Coronary artery (tissue), 2 donors: ENCODE data around the gene IFT81.
"Not testable (repeated sequence)": the region's sequence is repeated elsewhere in the genome, so short reads cannot be mapped to it uniquely, and the experiment has no call there.

Source experiments
- DNase-seq: peaks from one replicate; pipeline ENCODE4 v3.0.0-alpha.2; 2017; ENCODE audit warnings: low spot score
- H3K27ac ChIP-seq, 2 donors: fragments of 200-600 bp; sonication (generic); one replicate each; pipeline ENCODE4 v1.5.1; 2016 to 2019
- H3K4me3 ChIP-seq: fragments of 200-600 bp; sonication (generic); 2 replicates; pipeline ENCODE4 v1.5.1; 2016; ENCODE audit warnings: mild to moderate bottlenecking, moderate library complexity
- TF ChIP-seq, protein P1 (sequence below): fragments of 200-600 bp; sonication (generic); IDR thresholded peaks from one replicate; pipeline ENCODE4 v1.5.1; 2019; ENCODE audit warnings: antibody characterized with exemption

Gene IFT81

DNA sequence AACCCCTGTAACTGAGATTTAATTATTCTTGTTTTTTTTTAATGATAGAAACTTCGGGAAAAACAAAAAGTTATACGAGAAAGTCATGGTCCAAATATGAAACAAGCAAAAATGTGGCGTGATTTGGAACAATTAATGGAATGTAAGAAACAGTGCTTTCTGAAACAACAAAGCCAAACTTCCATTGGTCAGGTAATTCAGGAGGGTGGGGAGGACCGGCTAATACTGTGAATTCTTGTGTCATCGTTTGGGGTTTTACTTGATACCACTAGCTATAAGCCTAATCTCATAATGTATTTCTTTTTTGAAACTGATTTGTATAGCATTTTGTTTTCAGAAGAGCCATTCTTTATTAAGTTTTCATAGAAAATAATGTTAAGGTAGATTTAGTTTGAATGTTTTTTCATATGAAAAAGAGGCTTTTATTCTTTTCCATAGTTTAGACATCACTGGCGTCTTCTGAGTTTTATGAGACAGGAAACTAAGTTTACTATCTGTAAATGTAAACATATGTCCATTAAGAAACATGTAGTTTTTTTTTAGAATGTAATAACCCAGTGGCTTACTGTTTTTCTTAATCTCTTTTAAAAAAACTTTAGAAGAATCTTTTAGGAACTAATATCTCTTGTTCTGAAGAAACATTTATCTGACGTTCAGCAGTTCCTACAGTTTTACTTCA lies 94.0 kb downstream of the IFT81 start:
- Histone ChIP-seq H3K4me3 (no peak overlapping the region), H3K27ac (no peak overlapping the region)
- no peak for DNase-seq
- TF ChIP-seq, protein P1, sequence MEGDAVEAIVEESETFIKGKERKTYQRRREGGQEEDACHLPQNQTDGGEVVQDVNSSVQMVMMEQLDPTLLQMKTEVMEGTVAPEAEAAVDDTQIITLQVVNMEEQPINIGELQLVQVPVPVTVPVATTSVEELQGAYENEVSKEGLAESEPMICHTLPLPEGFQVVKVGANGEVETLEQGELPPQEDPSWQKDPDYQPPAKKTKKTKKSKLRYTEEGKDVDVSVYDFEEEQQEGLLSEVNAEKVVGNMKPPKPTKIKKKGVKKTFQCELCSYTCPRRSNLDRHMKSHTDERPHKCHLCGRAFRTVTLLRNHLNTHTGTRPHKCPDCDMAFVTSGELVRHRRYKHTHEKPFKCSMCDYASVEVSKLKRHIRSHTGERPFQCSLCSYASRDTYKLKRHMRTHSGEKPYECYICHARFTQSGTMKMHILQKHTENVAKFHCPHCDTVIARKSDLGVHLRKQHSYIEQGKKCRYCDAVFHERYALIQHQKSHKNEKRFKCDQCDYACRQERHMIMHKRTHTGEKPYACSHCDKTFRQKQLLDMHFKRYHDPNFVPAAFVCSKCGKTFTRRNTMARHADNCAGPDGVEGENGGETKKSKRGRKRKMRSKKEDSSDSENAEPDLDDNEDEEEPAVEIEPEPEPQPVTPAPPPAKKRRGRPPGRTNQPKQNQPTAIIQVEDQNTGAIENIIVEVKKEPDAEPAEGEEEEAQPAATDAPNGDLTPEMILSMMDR: no peak

DNA sequence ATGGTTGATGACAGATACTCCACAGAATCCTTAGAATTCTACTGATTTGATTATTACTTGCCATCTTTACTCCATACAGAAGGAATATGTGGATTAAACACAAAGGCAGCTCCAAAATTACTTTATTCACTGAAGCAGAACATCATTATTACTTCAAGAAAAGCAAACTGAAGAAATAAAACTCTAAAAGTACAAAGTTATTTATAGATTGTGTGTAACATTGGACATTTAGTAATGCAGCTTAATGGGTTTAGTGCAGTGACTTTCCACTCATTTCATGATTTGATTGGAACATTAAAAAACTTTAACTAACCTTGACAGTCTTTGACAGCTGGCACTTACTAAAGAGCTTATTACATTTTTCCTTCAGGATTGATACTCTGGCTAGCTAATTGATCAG lies 97.9 kb downstream of the IFT81 start:
- no peak for DNase-seq
- Histone ChIP-seq H3K4me3 (no peak overlapping the region), H3K27ac (peak overlapping the region; percentile 58 to 77)
- TF ChIP-seq, protein P1: no peak

DNA sequence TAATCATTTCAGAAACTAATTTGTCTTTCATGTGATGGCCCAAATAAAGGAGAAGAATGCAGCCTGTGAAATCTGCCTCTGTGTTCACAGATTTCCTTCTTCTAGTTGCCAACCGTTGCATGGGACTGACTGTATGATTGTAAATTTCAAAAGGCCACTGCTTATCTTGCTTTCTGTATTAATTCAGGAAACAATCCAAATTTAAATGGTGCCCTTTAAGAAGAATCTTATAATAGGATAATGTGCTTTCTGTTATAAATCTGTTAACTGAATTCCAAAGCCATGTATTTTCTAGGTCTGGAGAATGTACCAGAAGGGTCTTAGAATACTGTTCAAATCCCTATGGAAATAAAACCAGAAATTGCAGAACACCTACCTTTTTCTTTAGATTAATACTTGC lies 98.3 kb downstream of the IFT81 start:
- no peak for DNase-seq
- Histone ChIP-seq H3K4me3 (no peak overlapping the region), H3K27ac (peak overlapping the region; percentile 58 to 77)
- TF ChIP-seq, protein P1: no peak

DNA sequence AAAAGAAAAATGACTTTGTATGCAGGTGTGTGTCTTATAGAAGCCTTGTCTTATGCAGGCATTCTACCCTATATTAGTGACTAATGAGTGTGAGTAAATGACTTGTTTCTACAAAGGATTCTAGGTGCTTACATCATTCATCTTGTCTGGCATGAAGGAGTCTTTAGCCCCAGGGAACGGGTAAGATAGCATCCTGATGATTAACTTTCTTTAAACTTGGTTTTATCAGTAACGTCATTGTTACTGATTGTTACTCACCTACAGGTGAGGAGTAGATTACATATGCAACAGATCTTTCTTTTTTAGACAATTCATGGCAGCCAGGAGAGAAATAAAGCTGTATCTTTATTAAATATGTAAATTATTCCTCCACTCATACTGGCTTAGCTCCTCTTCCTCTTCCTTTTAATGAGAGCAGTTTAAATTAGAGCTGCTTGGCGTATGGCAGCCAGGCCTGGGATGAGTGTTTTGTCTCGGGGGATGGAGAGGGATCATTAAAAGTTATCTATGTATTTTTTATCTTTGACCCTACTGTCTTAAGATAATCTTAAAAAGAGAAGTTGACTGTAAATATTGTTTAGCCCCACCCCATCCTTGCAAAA lies 99.7 kb downstream of the IFT81 start:
- peak overlapping the region; percentile 60 for H3K4me3 ChIP-seq
- peak overlapping the region; percentile 73 to 82 for H3K27ac ChIP-seq
- TF ChIP-seq, protein P1: no peak

DNA sequence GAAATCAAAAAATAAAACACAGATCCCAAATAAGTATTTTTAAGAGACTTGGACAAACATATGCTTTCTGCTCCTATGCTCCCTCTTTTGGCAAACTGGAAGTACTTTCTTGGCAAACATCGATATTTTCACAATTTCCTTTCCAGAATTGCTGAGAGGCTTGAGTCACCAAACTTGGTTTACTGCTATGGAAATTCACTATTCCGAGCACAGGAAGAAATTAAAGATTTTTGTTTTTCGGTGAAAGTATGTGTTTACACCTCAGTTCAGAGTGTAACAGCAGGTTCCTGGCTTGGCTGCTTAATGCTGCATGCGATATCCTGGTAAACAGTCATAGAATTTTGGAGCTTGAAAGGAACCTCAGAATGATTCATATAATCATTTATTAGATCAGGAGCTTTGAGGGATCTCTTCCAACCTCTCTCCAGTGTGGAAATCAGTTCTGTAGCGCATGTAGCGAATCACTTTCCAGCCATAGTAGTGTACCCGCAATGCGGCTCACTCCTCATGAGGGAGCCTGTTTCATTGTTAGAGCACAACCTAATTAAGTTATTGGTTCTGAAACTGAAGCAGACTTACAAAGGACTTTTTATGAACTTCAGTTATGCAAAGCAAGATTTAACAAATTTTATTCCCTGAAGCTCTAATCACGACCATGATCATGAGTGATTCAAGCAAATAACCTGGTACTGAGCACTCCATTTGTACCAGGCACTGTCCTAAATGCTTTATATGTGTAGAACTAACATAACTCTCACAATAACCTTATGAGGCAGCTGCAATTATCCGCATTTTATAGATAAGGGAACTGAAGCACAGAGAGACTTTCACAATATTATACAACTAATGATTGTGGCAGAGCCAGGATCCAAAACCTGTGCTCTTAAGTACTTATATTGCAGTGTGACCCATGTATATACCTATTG lies 100.5 kb downstream of the IFT81 start:
- DNase-seq: no peak
- TF ChIP-seq, protein P1: peak; percentile 19
- Histone ChIP-seq H3K27ac (peak overlapping the region; percentile 73 to 82), H3K4me3 (peak overlapping the region; percentile 60)

More for the DNA sequence above, 99.7 kb downstream of the IFT81 start:
- no peak for DNase-seq

DNA sequence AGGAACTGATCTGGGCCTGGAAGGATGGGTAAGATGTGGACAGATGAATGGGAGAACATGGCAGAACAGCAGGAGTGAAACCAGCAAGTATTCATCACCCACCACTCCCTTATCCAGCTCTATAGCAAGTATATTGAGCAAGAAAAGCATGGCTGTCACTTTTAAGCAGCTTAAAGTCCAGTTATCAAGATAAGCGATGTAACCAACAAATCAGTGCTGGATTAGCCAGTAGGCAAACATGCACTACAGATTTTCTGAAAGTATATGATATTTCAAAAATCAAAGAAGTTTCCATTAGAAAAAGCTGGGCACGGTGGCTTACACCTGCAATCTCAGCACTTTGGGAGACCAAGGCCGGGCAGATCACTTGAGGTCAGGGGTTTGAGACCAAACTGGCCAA lies 103.0 kb downstream of the IFT81 start:
- DNase-seq: no peak
- H3K4me3 ChIP-seq: no peak overlapping the region
- TF ChIP-seq, protein P1: no peak
- no peak overlapping the region for H3K27ac ChIP-seq

DNA sequence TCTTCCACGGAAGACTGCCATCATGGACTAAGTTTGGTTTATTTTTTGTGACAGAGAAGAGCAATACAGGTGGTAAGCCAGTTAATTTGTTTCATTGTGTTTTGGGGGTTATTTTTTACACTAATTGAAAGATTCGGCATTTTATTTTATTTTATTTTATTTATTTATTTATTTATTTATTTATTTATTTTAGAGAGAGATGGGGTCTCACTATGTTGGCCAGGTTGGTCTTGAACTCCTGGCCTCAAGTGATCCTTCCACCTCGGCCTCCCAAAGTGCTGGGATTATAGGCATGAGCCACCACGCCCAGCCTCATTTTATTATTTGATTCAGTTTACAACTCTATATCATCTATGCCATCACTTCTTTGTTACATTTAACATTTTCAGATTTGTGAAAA lies 104.2 kb downstream of the IFT81 start:
- H3K4me3 ChIP-seq, H3K27ac ChIP-seq, DNase-seq: not testable (repeated sequence)
